Measurements from ENCODE around the gene KCNRG.
"Not testable (repeated sequence)": the region's sequence is repeated elsewhere in the genome, so short reads cannot be mapped to it uniquely, and the experiment has no call there.

Gene KCNRG, protein sequence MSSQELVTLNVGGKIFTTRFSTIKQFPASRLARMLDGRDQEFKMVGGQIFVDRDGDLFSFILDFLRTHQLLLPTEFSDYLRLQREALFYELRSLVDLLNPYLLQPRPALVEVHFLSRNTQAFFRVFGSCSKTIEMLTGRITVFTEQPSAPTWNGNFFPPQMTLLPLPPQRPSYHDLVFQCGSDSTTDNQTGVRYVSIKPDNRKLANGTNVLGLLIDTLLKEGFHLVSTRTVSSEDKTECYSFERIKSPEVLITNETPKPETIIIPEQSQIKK

DNA sequence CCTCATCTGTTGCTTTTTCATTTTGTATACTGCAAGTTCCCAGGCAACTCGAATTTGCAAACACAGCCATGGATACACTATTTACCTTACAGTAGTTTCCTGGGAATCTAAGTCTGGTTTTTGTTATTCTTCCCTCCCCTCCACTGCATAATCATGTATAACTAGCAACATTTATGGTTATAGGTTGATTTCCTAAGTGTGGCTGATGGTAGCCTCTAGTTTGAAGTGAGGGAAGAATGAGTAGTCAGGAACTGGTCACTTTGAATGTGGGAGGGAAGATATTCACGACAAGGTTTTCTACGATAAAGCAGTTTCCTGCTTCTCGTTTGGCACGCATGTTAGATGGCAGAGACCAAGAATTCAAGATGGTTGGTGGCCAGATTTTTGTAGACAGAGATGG is at the start of gene KCNRG:
Gene KCNRG, plus strand, starts transcription at position 187 of the 400 bp plus-strand sequence. Its CDS starts 50 bp downstream, at position 237.
- no peak for DNase-seq

DNA sequence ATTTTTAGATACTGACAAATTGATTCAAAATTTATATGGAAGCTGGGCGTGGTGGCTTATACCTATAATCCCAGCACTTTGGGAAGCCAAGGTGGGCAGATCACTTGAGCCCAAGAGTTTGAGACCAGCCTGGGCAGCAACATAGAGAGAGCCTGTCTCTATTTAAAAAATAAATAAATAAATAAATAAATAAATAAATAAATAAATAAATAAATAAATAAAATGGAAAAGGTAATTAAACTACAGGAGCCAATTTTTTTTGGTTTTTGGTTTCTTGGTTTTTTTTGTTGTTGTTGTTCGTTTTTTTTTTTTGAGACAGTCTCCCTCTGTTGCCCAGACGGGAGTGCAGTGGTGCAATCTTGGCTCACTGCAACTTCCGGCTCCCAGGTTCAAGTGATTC is 47.8 kb upstream of the KCNRG start:
- DNase-seq: no peak

DNA sequence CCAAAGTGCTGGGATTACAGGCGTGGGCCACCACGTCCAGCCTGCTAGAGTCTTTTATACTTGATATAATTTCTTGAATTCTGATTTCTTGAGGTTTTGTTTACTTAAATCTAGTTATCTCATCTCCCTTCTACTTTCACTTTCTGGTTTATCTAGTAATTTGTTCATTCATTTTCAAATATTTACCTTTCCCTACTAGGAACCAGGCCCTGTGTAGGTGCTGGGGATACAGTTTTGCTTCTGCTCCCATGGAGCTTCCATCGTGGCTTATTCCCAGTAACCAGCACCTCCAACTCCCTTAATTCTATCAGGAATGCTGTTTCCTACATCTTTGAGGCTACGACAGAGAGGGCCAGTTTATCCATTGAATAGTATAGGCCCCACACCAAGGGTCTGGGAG is 42.5 kb upstream of the KCNRG start:
- no peak for DNase-seq

DNA sequence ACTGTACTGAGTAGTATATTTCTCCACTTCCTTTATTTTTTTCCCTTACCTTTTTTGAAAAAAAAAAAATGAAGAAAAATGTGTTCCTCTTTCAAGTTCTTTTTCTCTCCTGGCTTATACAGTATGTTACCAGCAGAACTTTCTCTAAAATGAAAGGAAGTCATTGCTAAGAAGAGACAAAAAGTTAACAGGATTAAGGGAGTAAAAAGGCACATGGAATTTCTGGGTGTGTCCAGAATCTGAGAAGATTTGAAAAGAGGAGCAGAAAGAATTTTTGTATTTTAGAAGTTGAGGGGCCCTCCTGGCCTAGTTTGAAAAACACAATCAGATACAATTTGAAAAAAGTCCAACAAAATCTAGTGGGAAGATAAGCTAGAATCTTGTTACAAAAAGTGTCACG is 39.4 kb upstream of the KCNRG start:
- DNase-seq: no peak

DNA sequence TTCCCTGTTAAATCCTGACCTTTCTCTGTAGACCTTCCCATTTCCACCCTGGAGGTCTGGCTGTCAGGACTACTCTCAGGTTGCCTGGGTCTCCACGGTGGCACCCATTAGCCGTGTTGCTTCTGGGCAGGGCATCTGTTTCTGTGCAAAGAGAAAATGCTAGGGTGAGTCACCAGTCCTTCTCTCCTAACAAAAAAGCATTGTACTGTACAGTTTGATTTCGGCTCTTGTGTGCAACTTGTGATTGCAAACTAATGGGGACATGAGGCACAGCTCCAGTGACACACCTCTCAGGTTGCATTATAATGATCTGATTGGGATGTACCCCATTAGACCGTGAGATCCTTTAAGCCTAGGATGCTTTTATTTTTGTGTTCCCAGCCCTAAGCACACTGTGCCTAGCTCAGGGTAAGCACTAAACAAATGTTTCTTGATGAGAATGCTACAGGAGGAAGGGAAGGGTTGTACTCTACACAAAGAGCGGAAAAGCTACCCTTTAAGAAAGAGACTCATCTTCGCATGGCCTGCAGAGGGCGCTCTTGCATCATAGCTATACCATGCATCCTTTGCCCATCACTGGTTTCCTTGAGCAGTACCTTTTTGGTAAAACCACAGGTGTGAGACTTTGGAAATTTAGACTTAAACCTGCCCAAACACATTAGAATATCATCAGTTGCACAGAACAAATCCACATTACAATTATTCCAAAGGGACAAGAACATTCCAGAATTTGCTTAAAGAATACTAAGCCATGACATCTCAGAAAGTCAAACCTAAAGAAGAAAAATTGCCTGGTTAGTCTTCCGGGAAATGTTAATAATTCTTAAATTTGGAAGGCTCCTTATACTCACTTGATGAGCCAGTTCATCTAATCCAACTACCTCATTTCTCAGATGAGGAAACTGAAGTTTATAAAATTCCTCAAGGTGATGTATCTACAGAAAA is 38.7 kb upstream of the KCNRG start:
- peak; percentile 49 for DNase-seq

DNA sequence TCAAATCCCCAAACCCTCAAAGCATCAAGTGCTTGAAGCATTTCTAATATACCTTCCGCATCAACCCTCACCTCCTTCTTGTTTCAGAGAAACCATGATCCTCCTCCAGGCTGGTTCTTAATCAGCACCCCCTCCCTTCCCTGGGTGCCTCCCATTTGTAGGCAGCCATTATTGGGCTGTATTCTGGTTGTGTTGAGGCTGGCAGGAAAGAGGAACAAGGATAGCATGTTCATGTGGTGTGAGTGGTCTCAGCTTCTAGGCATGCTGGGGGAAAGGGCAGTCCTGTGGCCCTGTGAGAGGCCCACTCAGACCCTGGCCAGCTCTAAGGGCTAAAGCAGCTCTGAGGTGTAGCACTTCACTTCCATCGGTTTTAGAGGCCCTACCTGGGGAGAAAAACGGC is 37.3 kb upstream of the KCNRG start:
- DNase-seq: no peak

DNA sequence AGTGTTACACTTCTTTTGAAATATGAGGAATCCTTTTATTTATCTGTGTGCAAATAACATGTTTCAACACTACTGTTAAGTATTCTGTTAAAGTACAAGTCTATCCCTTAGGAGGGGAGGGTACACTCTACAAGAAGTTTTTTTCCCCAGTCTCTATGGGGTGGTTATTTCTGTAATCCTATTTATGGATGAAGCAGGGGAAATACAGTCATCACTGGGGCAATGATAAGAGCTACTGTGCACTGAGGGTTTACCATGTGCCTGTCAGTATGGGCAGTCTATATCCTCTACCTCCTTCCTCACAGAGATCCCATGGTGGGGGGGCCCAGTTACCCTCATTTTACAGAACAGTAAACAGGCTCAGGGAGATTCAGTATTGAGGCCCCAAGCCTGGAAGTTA is 35.0 kb upstream of the KCNRG start:
- DNase-seq: no peak

DNA sequence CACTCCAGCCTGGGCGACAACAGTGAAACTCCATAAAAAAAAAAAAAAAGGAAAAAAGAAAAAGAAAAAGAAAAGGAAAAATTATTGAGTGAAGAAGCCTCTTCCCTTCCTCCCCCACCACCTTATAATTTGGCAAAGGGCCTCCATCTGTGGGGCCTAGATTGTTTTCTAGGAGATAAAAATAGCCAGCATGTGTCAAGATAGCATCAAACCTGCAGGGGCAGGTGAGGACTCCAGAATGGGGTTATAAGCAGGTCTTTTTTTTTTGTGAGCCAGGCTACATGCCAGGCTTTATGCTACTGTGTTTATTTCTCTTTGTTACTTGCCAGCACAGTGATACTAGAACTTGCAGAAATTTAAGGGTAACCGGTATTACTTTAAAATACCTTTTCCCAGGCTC is 30.1 kb upstream of the KCNRG start:
- no peak for DNase-seq

DNA sequence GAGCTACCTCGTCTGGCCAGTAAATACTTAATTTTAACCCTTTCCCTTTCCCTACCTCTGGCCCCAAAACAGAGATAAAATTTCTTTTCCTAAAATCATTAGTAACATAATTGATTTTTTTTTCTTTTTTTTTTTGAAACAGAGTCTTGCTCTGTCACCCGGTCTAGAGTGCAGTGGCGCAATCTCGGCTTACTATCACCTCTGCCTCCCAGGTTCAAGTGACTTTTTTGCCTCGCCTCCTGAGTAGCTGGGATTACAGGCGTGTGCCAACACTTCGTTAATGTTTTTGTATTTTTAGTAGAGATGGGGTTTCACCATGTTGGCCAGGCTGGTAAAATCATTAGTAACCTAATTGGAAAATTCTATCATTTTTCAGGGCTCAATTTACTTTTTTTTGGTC is 28.8 kb upstream of the KCNRG start:
- no peak for DNase-seq

DNA sequence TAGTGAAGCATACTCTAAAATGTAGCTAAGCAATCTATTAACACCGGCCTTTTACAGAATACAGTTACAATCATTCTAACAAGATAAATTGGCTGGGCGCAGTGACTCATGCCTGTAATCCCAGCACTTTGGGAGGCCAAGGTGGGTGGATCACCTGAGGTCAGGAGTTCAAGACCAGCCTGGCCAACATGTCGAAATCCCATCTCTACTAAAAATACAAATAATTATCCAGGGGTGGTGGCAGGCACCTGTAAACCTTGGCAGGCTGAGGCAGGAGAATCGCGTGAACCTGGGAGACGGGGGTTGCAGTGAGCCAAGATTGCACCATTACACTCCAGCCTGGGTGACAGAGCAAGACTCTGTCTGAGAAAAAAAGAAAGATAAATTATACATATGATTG is 24.6 kb upstream of the KCNRG start:
- DNase-seq: not testable (repeated sequence)

DNA sequence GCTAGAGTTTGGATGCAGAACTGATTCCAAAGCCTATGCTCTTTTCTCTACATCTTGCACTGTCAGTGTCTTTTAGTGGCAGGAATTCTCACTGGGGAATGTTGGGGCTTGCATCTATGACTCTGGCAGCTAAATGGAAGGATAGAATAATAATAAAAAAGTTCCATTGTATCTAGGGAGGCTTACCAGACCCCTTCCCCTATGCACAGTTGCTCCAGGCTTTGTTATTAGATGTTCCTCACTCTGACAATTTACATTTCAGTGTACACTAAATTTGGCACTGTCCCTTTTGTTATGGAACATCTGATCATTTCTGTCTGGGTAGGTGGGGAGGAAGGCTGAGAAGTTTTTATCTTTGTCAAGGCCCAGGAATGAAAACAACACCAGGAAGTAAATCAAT is 22.1 kb upstream of the KCNRG start:
- no peak for DNase-seq

DNA sequence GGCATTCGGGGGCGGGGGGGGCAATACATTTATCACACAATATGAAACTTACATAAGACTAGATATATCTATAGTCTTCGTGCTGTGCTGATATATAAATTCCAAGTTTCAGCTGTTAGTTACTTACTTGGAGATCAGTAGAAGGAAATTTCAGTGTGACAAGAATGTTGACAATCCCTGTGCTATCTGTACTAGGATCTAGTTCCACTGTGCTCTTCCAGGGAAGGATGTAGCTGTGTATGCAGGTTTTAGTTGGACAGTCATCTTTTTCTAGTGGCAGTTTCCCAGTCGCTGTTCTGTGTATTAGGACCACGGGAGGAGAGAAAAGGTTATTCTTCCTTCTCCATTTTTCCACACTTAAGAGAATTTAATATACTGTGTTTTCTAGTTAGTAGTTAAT is 21.6 kb upstream of the KCNRG start:
- no peak for DNase-seq

DNA sequence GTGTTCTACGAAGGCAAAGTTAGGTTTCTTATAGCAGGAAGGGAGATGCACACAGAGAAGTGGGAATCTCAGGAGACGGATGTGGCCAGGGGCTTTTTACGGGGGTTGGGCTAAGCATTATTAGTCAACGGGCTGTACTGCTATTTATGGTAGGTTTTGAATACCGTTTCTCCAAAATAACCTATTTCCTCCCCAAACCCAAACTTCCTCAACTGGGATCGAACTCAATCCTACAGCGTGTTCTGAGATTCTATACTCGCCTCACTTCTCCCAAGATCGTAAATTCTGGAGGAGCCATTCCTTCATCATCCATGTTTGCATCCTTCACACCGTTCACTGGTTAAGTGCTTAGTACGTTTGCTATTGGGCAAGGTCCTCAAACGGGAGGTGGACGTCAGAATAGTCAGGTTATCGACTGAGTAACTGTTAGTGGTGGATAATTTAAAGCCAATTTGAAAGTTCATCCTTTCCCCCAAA is 19.6 kb upstream of the KCNRG start:
- DNase-seq: no peak

DNA sequence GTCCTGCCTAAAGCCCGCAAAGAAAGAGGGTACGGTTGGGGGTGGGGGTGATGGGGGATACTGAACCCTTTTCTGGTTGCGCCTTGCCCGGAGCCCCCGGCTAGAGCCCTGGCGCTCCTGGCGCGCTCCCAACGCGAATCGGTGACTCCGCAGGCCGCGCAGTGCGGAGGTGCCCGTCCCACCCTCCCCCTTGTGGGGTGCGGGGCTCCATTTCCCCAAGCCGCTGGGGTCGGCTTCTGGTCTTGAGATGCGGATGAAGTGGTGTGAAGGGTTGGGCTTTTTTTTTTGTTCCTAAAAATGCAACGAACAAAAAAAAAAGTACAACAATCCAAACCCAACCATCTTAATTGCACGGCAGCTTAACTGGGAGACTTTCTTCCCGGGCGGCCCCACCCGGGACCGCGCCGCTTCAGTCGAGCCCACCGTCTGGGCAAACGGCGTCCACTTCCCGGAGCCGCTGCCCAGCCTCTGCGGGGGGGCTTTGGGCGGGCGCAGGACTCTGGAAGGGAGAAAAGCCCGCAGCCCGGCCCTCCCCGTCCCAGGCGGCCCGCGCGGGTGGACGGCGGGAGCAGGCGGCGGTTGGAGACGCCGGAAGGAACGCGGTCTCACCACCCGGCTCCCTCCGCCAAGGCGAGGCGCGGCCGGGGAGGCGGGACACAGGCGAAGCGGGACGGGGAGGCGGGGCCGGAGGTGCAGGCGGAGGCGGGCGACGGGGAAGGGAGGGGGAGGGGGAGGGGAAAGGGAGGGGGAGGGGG is 18.9 kb upstream of the KCNRG start:
- DNase-seq: peak; percentile 66

DNA sequence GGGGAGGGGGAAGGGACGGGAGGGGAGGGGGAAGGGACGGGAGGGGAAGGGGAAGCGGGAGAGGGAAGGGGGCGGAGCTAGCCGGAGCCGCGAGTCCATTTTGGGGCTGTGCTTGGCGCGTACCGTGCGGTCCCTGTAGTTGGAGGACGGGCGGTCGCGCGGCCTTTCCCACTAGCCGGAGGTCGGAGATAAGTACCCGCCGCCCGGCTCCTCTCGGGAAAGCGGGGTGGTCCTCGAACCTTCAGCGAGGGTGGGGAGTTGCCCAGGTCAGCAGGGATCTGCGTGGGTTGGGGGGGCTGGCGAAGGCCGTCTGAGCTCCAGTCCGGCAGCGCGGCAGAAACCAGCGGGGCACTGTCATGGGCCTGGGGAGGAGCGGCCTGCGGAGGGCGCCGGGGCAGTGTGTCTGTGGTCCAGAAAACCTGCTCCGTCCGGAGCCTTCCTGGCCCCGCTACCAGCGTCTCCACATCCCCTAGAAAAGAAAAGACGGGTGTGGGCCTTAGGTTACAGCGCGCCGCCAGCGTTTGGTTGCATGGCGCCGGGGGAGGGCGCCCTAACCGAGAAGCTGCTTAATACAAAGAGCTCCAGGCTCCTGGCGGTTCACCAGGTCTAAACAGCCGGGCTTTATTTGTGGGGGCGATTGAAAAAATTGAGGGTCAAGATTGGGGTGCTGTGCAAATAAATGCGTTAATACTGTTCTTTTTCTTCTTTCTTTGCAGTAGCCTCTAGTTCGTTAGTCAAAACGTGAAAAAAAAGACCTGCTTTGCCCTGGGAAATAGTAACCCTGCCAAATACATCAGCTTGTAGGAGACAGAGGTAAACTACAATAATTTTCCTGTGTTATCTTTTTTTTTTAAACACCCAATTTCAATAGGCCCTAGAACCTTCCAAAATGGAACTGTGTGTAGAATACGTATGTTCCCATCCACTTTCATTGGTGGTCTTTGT is 18.0 kb upstream of the KCNRG start, which contains the start of gene TRIM13:
Gene TRIM13, plus strand, starts transcription at position 92 of the 945 bp plus-strand sequence. CDS start 14,899 bp downstream, outside the sequence.
- DNase-seq: peak; percentile 77

DNA sequence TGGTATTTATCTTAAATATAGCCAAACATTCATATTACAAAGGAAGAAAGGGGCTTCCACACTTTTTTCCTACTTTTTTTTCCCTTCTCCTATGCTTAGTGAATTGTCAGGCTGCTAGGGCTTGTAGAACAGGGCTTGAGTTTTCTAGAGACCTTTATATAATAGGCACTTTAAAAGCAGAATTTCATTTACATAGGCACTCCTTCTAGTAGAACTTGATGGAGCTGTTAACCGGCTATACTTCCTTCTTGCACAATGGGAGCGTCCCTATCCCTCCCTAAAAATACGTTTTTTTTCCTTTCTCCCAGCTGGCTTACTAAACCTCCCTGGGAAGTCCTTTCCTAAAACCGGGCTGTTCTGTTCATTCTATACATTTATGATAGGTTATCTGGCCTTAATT is 17.3 kb upstream of the KCNRG start:
- DNase-seq: no peak

DNA sequence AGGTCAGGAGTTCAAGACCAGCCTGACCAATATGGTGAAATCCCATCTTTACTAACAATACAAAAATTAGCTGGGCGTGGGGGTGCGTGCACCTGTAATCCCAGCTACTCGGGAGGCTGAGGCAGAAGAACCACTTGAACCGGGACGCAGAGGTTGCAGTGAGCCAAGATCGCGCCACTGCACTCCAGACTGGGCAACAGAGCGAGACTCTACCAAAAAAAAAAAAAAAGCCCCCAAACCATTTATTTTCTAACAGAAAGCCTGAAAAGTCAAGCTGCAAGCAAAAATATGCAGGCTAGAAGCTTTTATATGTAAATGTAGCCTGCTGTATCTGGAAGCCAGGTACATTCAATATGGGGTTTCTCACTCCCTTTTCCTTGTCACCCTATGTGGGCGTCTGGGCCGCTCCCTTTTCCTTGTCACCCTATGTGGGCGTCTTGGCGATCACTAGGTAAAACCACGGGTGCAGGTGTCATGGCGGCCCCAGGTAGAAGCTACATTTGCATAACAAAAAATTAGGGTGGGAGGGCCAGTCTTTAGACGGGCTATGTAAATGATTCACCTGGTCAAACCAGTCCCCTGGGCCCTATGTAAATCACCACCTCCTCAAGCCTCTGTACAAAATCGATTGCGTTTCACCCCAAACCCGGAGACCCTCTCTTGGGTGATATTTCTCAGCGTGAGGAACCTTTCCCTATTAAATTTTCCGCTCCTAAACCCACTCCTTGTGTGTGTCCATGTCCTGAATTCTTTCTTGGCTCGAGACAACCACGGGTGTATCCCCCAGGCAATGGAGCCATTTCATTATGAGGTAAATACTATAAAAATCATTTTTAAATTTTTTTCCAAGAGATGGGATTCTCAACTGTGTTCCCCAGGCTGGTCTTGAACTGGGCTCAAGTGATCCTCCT is 16.3 kb upstream of the KCNRG start:
- no peak for DNase-seq

DNA sequence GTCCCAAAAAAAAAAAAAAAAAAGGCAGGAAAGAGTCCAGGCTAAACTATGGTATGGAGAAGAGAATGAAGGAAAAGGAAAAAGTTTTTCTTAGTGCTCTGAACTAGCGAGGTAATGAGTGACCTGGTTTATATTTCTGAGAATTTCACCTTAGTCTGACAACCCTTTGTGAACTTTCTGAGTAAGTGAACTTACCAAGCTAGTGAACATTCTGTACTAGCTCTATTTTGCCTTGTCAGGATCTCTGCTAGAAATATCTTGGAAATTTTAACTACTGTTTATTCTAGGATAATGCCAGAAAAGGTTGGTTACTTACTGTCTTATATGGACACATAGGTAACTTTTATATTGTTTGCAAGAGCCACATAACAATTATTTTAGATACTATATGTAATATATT is 14.0 kb upstream of the KCNRG start:
- no peak for DNase-seq

DNA sequence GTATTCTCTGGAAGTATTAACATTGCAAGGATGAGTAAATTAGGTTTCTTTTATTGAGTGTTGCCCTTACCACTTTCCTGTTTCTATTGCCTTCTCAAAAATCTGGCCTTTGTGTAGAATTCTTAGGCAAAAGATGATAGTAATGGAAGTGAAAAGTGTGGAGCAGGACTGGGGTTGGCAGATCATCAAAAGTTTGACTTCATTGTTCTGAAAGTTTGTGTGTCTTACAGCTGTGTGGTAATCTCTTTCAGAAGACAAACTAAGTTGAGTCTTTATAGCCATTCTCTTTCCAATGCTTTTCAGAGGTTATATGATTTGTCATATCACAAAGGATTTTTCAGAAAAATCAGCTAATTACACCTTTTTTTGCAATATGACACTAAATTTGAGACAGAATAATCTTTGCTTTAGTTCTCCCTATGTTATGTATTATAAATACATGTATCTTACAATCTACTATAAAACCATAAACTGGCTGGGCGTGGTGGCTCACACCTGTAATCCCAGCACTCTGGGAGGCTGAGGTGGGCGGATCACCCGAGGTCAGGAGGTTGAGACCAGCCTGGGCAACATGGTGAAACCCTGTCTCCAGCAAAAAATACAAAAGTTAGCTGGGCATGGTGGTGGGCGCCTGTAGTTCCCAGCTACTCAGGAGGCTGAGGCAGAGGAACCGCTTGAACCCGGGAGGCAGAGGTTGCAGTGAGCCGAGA is 8.7 kb upstream of the KCNRG start:
- DNase-seq: no peak

DNA sequence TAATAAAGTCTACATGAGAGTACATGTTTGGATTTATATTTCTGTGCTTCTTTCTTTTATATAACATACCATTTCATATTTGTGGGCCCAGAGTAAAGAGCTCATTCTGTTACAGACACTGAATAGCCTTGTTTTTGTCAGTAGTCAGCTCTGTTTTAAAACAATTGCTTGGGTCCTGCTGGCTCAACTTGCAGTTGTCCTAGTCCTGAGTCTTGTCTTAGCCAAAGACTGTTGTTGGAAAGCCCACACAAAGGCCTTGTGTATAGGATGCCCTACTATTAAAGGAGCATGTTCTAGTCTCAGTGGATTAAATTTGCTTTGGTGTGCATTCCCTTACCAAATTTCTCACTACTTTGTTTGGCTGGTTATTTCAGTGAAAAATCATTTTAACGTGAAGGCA is 3.8 kb upstream of the KCNRG start:
- no peak for DNase-seq
